Measurements from ENCODE around the gene CCSER1. TPM values are rescaled to one million over a fixed set of nuclear protein-coding genes. Genes with fewer than 3 reads are reported as not detected.

Gene CCSER1
- total and polyA plus RNA-seq, 2 of the 8 experiments (the other 6 are each of a cell fraction or from before 2014, with no cell fraction given): 0.26 to 0.84 TPM

- no peak overlapping the region for H2BK120ac ChIP-seq (replicated peaks; ENCODE audit: low read depth, low read length)
Observed at GRCh38 chr4:91497892-91498291, 1370.7 kb downstream of the CCSER1 start.

More at GRCh38 chr4:91497892-91498291, 1370.7 kb downstream of the CCSER1 start:
- H3K4ac ChIP-seq (replicated peaks; ENCODE audit: insufficient read length, low read depth, low read length): no peak overlapping the region
- no peaks in the 10 kb centered on the region for H4K20me1 ChIP-seq (replicated peaks in 1 of 2; ENCODE audit: control insufficient read depth in 1 of 2, insufficient read depth in 2 of 2, low read length in 2 of 2)
- no peak for DNase-seq (ENCODE audit: low read depth in 1 of 2, low spot score in 2 of 2)
- H2AFZ ChIP-seq (ENCODE audit: low read length): no peak overlapping the region
- H3K79me2 ChIP-seq (ENCODE audit: control insufficient read depth in 1 of 2, insufficient read depth in 2 of 2, low read length in 2 of 2): no peaks in the 10 kb centered on the region
- no peak overlapping the region for H2BK20ac ChIP-seq (ENCODE audit: low read length)
- no peaks in the 10 kb centered on the region for H3K79me1 ChIP-seq (ENCODE audit: low read depth, low read length)
- H2BK5ac ChIP-seq (ENCODE audit: low read depth, low read length): no peak overlapping the region
- H3K4me3 ChIP-seq (ENCODE audit: extremely low read depth in 1 of 4, insufficient read depth in 2 of 4, low read depth in 3 of 4, low read length in 4 of 4): no peak overlapping the region
- no peak overlapping the region for H2AK5ac ChIP-seq (ENCODE audit: low read depth, low read length)
- no peak overlapping the region for H4K8ac ChIP-seq (ENCODE audit: extremely low read depth, insufficient read depth, low read length)
- no peak overlapping the region for H2BK12ac ChIP-seq (ENCODE audit: low read depth, low read length)
- no peaks in the 10 kb centered on the region for H3K23me2 ChIP-seq (ENCODE audit: low read depth, low read length)
- no peaks in the 10 kb centered on the region for H3K36me3 ChIP-seq (ENCODE audit: control insufficient read depth in 2 of 4, insufficient read depth in 4 of 4, low read length in 3 of 4)
- FAIRE-seq: no peak
- H3K14ac ChIP-seq (ENCODE audit: insufficient read length): no peak overlapping the region
- H3K56ac ChIP-seq (replicated peaks; ENCODE audit: insufficient read length, low read depth, low read length): no peak overlapping the region
- H3K4me2 ChIP-seq (ENCODE audit: insufficient read depth in 1 of 2, low read depth in 2 of 2, low read length in 2 of 2): no peak overlapping the region
- H4K91ac ChIP-seq (replicated peaks; ENCODE audit: insufficient read length, low read length): no peak overlapping the region
- H3K23ac ChIP-seq (ENCODE audit: insufficient read length): no peak overlapping the region
- no peaks in the 10 kb centered on the region for H3K4me1 ChIP-seq (replicated peaks in 1 of 4; ENCODE audit: control insufficient read depth in 3 of 4, insufficient read depth in 4 of 4, low read length in 3 of 4)
- no peaks in the 10 kb centered on the region for H3K9me3 ChIP-seq (ENCODE audit: insufficient read depth in 2 of 2, low read depth in 1 of 2, low read length in 1 of 2)
- no peak overlapping the region for H3K9ac ChIP-seq (replicated peaks in 1 of 4; ENCODE audit: extremely low read depth in 1 of 4, low read depth in 3 of 4, low read length in 3 of 4)
- no peak overlapping the region for H4K5ac ChIP-seq (ENCODE audit: insufficient read length, low read depth, low read length)
- no peak overlapping the region for H3K27ac ChIP-seq (ENCODE audit: low read depth, low read length)
- WGBS, 2 experiments (ENCODE audit: extremely low coverage in 1 of 2, insufficient coverage in 1 of 2, insufficient read length in 1 of 2, insufficient replicate concordance in 2 of 2, low coverage in 1 of 2, low lambda C conversion rate in 2 of 2, missing lambda C conversion rate in 1 of 2): 94% methylated on average over 4 of the region's 4 CpGs; no CpG with 5 or more reads in 1 of the 2 experiments
- no peak for TF ChIP-seq RAD21 (IDR thresholded peaks at IDR 0.05 in 1 of 2, conservative IDR thresholded peaks at IDR 0.05 in 1 of 2; ENCODE audit: low read depth in 2 of 2, low read length in 2 of 2)
- TF ChIP-seq CHD1 (IDR thresholded peaks at IDR 0.05; ENCODE audit: low read depth, low read length): no peak
- TF ChIP-seq SIX5 (IDR thresholded peaks at IDR 0.05; ENCODE audit: low read depth, low read length): no peak
- TF ChIP-seq POU5F1 (IDR thresholded peaks at IDR 0.05; ENCODE audit: low read depth, low read length): no peak
- TF ChIP-seq YY1 (IDR thresholded peaks at IDR 0.05; ENCODE audit: low read depth, low read length): no peak
- H3K18ac ChIP-seq (ENCODE audit: extremely low read depth, low read length): no peak overlapping the region
- CTCF ChIA-PET (ENCODE audit: partially characterized antibody): interaction anchor here (0.6 kb wide), 1 partner anchor 8 kb away, joined by 3 read pairs; no protein-coding TSS in a partner anchor
- POLR2A ChIA-PET (ENCODE audit: partially characterized antibody): no interaction called here
- no peaks in the 10 kb centered on the region for H3K27me3 ChIP-seq (replicated peaks in 1 of 4; ENCODE audit: control insufficient read depth in 3 of 4, extremely low read depth in 1 of 4, insufficient read depth in 3 of 4, low read length in 3 of 4)
- H2BK15ac ChIP-seq (ENCODE audit: low read length): no peak overlapping the region
